Mucosa of stomach (tissue), 1 donor: ENCODE data around the gene LMAN1L.

Experiments used
- H3K27me3 ChIP-seq: one replicate; pipeline ENCODE4 v1.7.0; 2013; ENCODE audit warnings: mild to moderate bottlenecking, low read length; ENCODE audit not compliant: control insufficient read depth, insufficient read depth
- H3K36me3 ChIP-seq: one replicate; pipeline ENCODE4 v1.7.0; 2013; ENCODE audit warnings: low read length; ENCODE audit not compliant: control insufficient read depth, insufficient read depth
- H3K4me1 ChIP-seq: one replicate; pipeline ENCODE4 v1.7.0; 2013; ENCODE audit warnings: mild to moderate bottlenecking, low read length; ENCODE audit not compliant: control insufficient read depth, insufficient read depth
- H3K4me3 ChIP-seq: one replicate; pipeline ENCODE4 v1.7.0; 2013; ENCODE audit warnings: low read length
- H3K9ac ChIP-seq: one replicate; pipeline ENCODE4 v1.7.0; 2013; ENCODE audit warnings: mild to moderate bottlenecking, low read length, moderate library complexity
- H3K9me3 ChIP-seq: one replicate; pipeline ENCODE4 v1.7.0; 2013; ENCODE audit warnings: mild to moderate bottlenecking, low read length, moderate library complexity; ENCODE audit not compliant: control insufficient read depth
- donor health status: Pancreatic carcinoma.

The LMAN1L gene

GRCh38 chr15:74815961-74816360 is 3.3 kb downstream of the LMAN1L start:
- Histone ChIP-seq H3K9ac (no peak overlapping the region), H3K4me1 (peaks cover 29% of the 10 kb centered on the region), H3K9me3 (no peaks in the 10 kb centered on the region), H3K4me3 (no peak overlapping the region), H3K27me3 (no peaks in the 10 kb centered on the region), H3K36me3 (no peaks in the 10 kb centered on the region)

- H3K4me3 ChIP-seq = no peak overlapping the region
- H3K27me3 ChIP-seq = no peaks in the 10 kb centered on the region
- no peaks in the 10 kb centered on the region for H3K36me3 ChIP-seq
- H3K9ac ChIP-seq = no peak overlapping the region
- no peaks in the 10 kb centered on the region for H3K9me3 ChIP-seq
- peaks cover 29% of the 10 kb centered on the region for H3K4me1 ChIP-seq
These were observed 4.2 kb downstream of the LMAN1L start for GRCh38 chr15:74816624-74817369.

- Histone ChIP-seq H3K27me3 (no peaks in the 10 kb centered on the region), H3K9ac (no peak overlapping the region), H3K36me3 (no peaks in the 10 kb centered on the region), H3K4me1 (peaks cover 29% of the 10 kb centered on the region), H3K9me3 (no peaks in the 10 kb centered on the region), H3K4me3 (no peak overlapping the region)
These were observed 4.7 kb downstream of the LMAN1L start for GRCh38 chr15:74817370-74817737.

GRCh38 chr15:74820056-74820455 is 7.4 kb downstream of the LMAN1L start:
- Histone ChIP-seq H3K4me1 (peaks cover 25% of the 10 kb centered on the region), H3K27me3 (no peaks in the 10 kb centered on the region), H3K36me3 (no peaks in the 10 kb centered on the region), H3K4me3 (no peak overlapping the region), H3K9me3 (no peaks in the 10 kb centered on the region), H3K9ac (no peak overlapping the region)

GRCh38 chr15:74821091-74821789 is 8.6 kb downstream of the LMAN1L start:
- Histone ChIP-seq H3K36me3 (no peaks in the 10 kb centered on the region), H3K27me3 (peaks cover 5% of the 10 kb centered on the region), H3K9ac (no peak overlapping the region), H3K4me3 (no peak overlapping the region), H3K4me1 (peaks cover 20% of the 10 kb centered on the region), H3K9me3 (no peaks in the 10 kb centered on the region)

GRCh38 chr15:74821790-74822158 is 9.1 kb downstream of the LMAN1L start:
- Histone ChIP-seq H3K9ac (no peak overlapping the region), H3K36me3 (no peaks in the 10 kb centered on the region), H3K27me3 (peaks cover 8% of the 10 kb centered on the region), H3K4me3 (no peak overlapping the region), H3K4me1 (peaks cover 20% of the 10 kb centered on the region), H3K9me3 (no peaks in the 10 kb centered on the region)

GRCh38 chr15:74822233-74822632 is 9.6 kb downstream of the LMAN1L start:
- H3K9me3 ChIP-seq = no peaks in the 10 kb centered on the region
- no peaks in the 10 kb centered on the region for H3K36me3 ChIP-seq
- peaks cover 13% of the 10 kb centered on the region for H3K27me3 ChIP-seq
- no peak overlapping the region for H3K4me3 ChIP-seq
- no peak overlapping the region for H3K9ac ChIP-seq
- peaks cover 17% of the 10 kb centered on the region for H3K4me1 ChIP-seq

- H3K36me3 ChIP-seq = no peaks in the 10 kb centered on the region
- H3K4me1 ChIP-seq = peaks cover 8% of the 10 kb centered on the region
- no peak overlapping the region for H3K4me3 ChIP-seq
- H3K9ac ChIP-seq = no peak overlapping the region
- H3K9me3 ChIP-seq = no peaks in the 10 kb centered on the region
- peaks cover 24% of the 10 kb centered on the region for H3K27me3 ChIP-seq
These were observed 10.7 kb downstream of the LMAN1L start for GRCh38 chr15:74823324-74823723.

- Histone ChIP-seq H3K27me3 (peaks cover 32% of the 10 kb centered on the region), H3K4me3 (no peak overlapping the region), H3K9me3 (no peaks in the 10 kb centered on the region), H3K4me1 (no peaks in the 10 kb centered on the region), H3K9ac (no peak overlapping the region), H3K36me3 (no peaks in the 10 kb centered on the region)
These were observed 12.3 kb downstream of the LMAN1L start for GRCh38 chr15:74824976-74825375.

GRCh38 chr15:74825866-74826265 is 13.2 kb downstream of the LMAN1L start:
- Histone ChIP-seq H3K4me1 (no peaks in the 10 kb centered on the region), H3K36me3 (no peaks in the 10 kb centered on the region), H3K9ac (no peak overlapping the region), H3K27me3 (peaks cover 32% of the 10 kb centered on the region), H3K4me3 (no peak overlapping the region), H3K9me3 (no peaks in the 10 kb centered on the region)

GRCh38 chr15:74826364-74826819 is 13.8 kb downstream of the LMAN1L start, which contains the start of gene CPLX3:
CPLX3 (plus strand) TSS chr15:74826627; CDS start chr15:74826704, 77 bp downstream.
- Histone ChIP-seq H3K9me3 (no peaks in the 10 kb centered on the region), H3K9ac (no peak within 1 kb of the TSS), H3K36me3 (no peaks in the 10 kb centered on the region), H3K27me3 (peaks cover 32% of the 10 kb centered on the region), H3K4me3 (no peak within 1 kb of the TSS), H3K4me1 (no peaks in the 10 kb centered on the region)

- H3K36me3 ChIP-seq = no peaks in the 10 kb centered on the region
- H3K9me3 ChIP-seq = no peaks in the 10 kb centered on the region
- H3K4me1 ChIP-seq = peaks cover 2% of the 10 kb centered on the region
- no peak overlapping the region for H3K9ac ChIP-seq
- peaks cover 32% of the 10 kb centered on the region for H3K27me3 ChIP-seq
- H3K4me3 ChIP-seq = no peak overlapping the region
These were observed 14.3 kb downstream of the LMAN1L start for GRCh38 chr15:74826921-74827320.
